HCT116 (cell line): ENCODE data around the gene CHEK1. TPM values are rescaled to one million over a fixed set of nuclear protein-coding genes. Genes with fewer than 3 reads are reported as not detected.

Experiments
- ATAC-seq: fragments of 200-7000 bp; cut with Tn5 transposase; 2 replicates; pipeline ENCODE4 v1.9.1; 2020; ENCODE audit warnings: mild to moderate bottlenecking, moderate library complexity
- BruUV-seq: library from RNA; stranded (reverse); fragments of 400-500 nt; replicated peaks from 2 replicates; lab custom pipeline; 2021; lab: Mats Ljungman, UMichigan
- CTCF ChIA-PET: fragments of 300-600 bp; sonication (Branson Sonifier 250); formaldehyde crosslinking; loops from one replicate; lab custom pipeline; 2021; ENCODE audit warnings: antibody characterized with exemption; lab: Charles Lee
- POLR2A ChIA-PET: fragments of 300-600, 350-600 bp; sonication (Branson Sonifier 250); formaldehyde crosslinking; loops from one replicate; lab custom pipeline; 2021; ENCODE audit warnings: antibody characterized with exemption; lab: Charles Lee
- RAD21 ChIA-PET, 2 experiments: fragments of 300-600 bp; sonication (Branson Sonifier 250); formaldehyde crosslinking; loops; one replicate each; lab custom pipeline; 2023; ENCODE audit warnings: low total read pairs in 2 of 2; ENCODE audit not compliant: uncharacterized antibody in 2 of 2, unreplicated experiment in 2 of 2, low non-redundant PET in 1 of 2; lab: Charles Lee
- DNase-seq: peaks from one replicate; pipeline ENCODE4 v3.0.0-alpha.2; 2010; ENCODE audit warnings: low read depth, low spot score
- H2AFZ ChIP-seq: fragments of 200-600 bp; shearing (Covaris generic), sonication (generic); 2 replicates; pipeline ENCODE4 v1.6.1; 2017; ENCODE audit warnings: low read depth, mixed run types, mixed read lengths, antibody characterized with exemption, low read length; ENCODE audit not compliant: poor library complexity, severe bottlenecking
- H3K27ac ChIP-seq: 2 replicates; pipeline ENCODE4 v1.5.1; 2012; ENCODE audit warnings: low read depth, low read length
- H3K27me3 ChIP-seq: fragments of 200-600 bp; sonication (generic); 2 replicates; pipeline ENCODE4 v1.6.1; 2016; ENCODE audit warnings: mixed run types, low read length, mixed read lengths; ENCODE audit not compliant: insufficient read depth
- H3K36me3 ChIP-seq, 2 experiments: fragments of 200-500 bp in 1 of 2; fragments of 200-600 bp in 1 of 2; sonication (Bioruptor generic) in 1 of 2; sonication (generic) in 1 of 2; 2 replicates each; pipeline versions ENCODE4 v1.5.1 to v1.6.1; 2014 to 2016; ENCODE audit warnings: low read length in 2 of 2, inconsistent platforms in 1 of 2, mixed read lengths in 1 of 2, mixed run types in 1 of 2; ENCODE audit not compliant: insufficient read depth in 2 of 2, control insufficient read depth in 1 of 2
- H3K4me1 ChIP-seq, 2 experiments: fragments of 200-600 bp in 1 of 2; sonication (generic) in 1 of 2; 2 replicates each; pipeline versions ENCODE4 v1.5.1 to v1.6.1; 2012 to 2017; ENCODE audit warnings: low read length in 2 of 2, inconsistent platforms in 1 of 2, mild to moderate bottlenecking in 1 of 2, mixed read lengths in 1 of 2, mixed run types in 1 of 2, moderate library complexity in 1 of 2; ENCODE audit not compliant: insufficient read depth in 2 of 2, control insufficient read depth in 1 of 2
- H3K4me2 ChIP-seq: fragments of 200-600 bp; sonication (generic); 2 replicates; pipeline ENCODE4 v1.6.1; 2017; ENCODE audit warnings: mixed run types, low read length, mixed read lengths
- H3K4me3 ChIP-seq, 2 experiments: fragments of 200-600 bp in 1 of 2; sonication (generic) in 1 of 2; replicated peaks in 1 of 2; 2 replicates each; pipeline ENCODE4 v1.5.1; 2011 to 2016; ENCODE audit warnings: low read length in 2 of 2, control low read depth in 1 of 2, low read depth in 1 of 2, mild to moderate bottlenecking in 1 of 2, mixed read lengths in 1 of 2, mixed run types in 1 of 2
- H3K79me2 ChIP-seq: fragments of 200-600 bp; sonication (generic); 2 replicates; pipeline ENCODE4 v1.6.1; 2017; ENCODE audit warnings: mild to moderate bottlenecking, mixed run types, low read length, moderate library complexity, mixed read lengths; ENCODE audit not compliant: insufficient read depth
- H3K9ac ChIP-seq: fragments of 200-600 bp; sonication (generic); 2 replicates; pipeline ENCODE4 v1.6.1; 2016; ENCODE audit warnings: low read length, mixed read lengths
- H3K9me2 ChIP-seq: fragments of 200-600 bp; sonication (generic), shearing (Covaris generic); 2 replicates; pipeline ENCODE4 v1.6.1; 2017; ENCODE audit warnings: mixed run types, mild to moderate bottlenecking, moderate library complexity; ENCODE audit not compliant: insufficient read depth
- H3K9me3 ChIP-seq, 2 experiments: fragments of 200-500 bp in 1 of 2; fragments of 200-600 bp in 1 of 2; sonication (Bioruptor generic) in 1 of 2; sonication (generic) in 1 of 2; 2 replicates each; pipeline ENCODE4 v1.6.1; 2014 to 2017; ENCODE audit warnings: low read length in 2 of 2, mixed read lengths in 2 of 2, inconsistent platforms in 1 of 2, low read depth in 1 of 2, mild to moderate bottlenecking in 1 of 2, mixed run types in 1 of 2, moderate library complexity in 1 of 2; ENCODE audit not compliant: control insufficient read depth in 1 of 2, insufficient read depth in 1 of 2
- H4K20me1 ChIP-seq: fragments of 200-600 bp; sonication (generic), shearing (Covaris generic); 2 replicates; pipeline ENCODE4 v1.6.1; 2017; ENCODE audit warnings: mixed run types, mild to moderate bottlenecking, moderate library complexity; ENCODE audit not compliant: insufficient read depth
- CBX3 ChIP-seq: IDR thresholded peaks from 2 replicates; pipeline ENCODE4 v1.6.1; 2012; ENCODE audit warnings: low read depth
- CEBPB ChIP-seq: IDR thresholded peaks from 2 replicates; pipeline ENCODE4 v1.6.1; 2012; ENCODE audit warnings: low read depth
- EGR1 ChIP-seq: IDR thresholded peaks from 2 replicates; pipeline ENCODE4 v1.6.1; 2012; ENCODE audit warnings: low read depth
- ELF1 ChIP-seq: IDR thresholded peaks from 2 replicates; pipeline ENCODE4 v1.6.1; 2012; ENCODE audit warnings: low read depth, borderline replicate concordance
- EZH2 ChIP-seq: fragments of 200-600 bp; sonication (generic); IDR thresholded peaks from 2 replicates; pipeline ENCODE4 v1.6.1; 2017; ENCODE audit warnings: antibody characterized with exemption, mixed run types
- EZH2phosphoT487 ChIP-seq: fragments of 200-600 bp; IDR thresholded peaks from 2 replicates; pipeline ENCODE4 v1.6.1; 2018; ENCODE audit warnings: antibody characterized with exemption, borderline replicate concordance
- FOSL1 ChIP-seq: IDR thresholded peaks from 2 replicates; pipeline ENCODE4 v1.6.1; 2012; ENCODE audit warnings: low read depth
- JUND ChIP-seq: IDR thresholded peaks from 2 replicates; pipeline ENCODE4 v1.6.1; 2012
- POLR2A ChIP-seq: IDR thresholded peaks from 2 replicates; pipeline ENCODE4 v1.7.0; 2011; ENCODE audit warnings: borderline replicate concordance; ENCODE audit not compliant: insufficient read depth, insufficient read length; ENCODE audit errors: extremely low read depth
- POLR2AphosphoS5 ChIP-seq: IDR thresholded peaks from 2 replicates; pipeline ENCODE4 v1.6.1; 2011; ENCODE audit warnings: mild to moderate bottlenecking, low read depth, low read length, moderate library complexity
- REST ChIP-seq: IDR thresholded peaks from 2 replicates; pipeline ENCODE4 v1.6.1; 2012; ENCODE audit warnings: low read depth
- SIN3A ChIP-seq: IDR thresholded peaks from 2 replicates; pipeline ENCODE4 v1.6.1; 2012; ENCODE audit warnings: low read depth
- SP1 ChIP-seq: IDR thresholded peaks from 2 replicates; pipeline ENCODE4 v1.6.1; 2012; ENCODE audit warnings: low read depth
- SRF ChIP-seq: IDR thresholded peaks from 2 replicates; pipeline ENCODE4 v1.6.1; 2012; ENCODE audit warnings: low read depth
- TCF7L2 ChIP-seq: IDR thresholded peaks from 2 replicates; pipeline ENCODE4 v1.7.0; 2011; ENCODE audit warnings: borderline replicate concordance, inconsistent platforms; ENCODE audit not compliant: insufficient read depth, insufficient read length; ENCODE audit errors: extremely low read depth
- YY1 ChIP-seq: IDR thresholded peaks from 2 replicates; pipeline ENCODE4 v1.6.1; 2011; ENCODE audit warnings: low read length, low read depth, moderate library complexity, mild to moderate bottlenecking; ENCODE audit not compliant: insufficient replicate concordance; ENCODE audit errors: extremely low read depth
- ZBTB33 ChIP-seq: IDR thresholded peaks from 2 replicates; pipeline ENCODE4 v1.6.1; 2011; ENCODE audit warnings: mild to moderate bottlenecking, low read length, moderate library complexity; ENCODE audit not compliant: insufficient replicate concordance; ENCODE audit errors: extremely low read depth
- ZFX ChIP-seq: fragments of 450-650 bp; IDR thresholded peaks from 2 replicates; pipeline ENCODE4 v1.6.1; 2017
- ZNF274 ChIP-seq: fragments of 200-500 bp; sonication (Bioruptor generic); IDR thresholded peaks from 2 replicates; pipeline ENCODE4 v1.6.1; 2014; ENCODE audit warnings: mild to moderate bottlenecking, low read depth, low read length, inconsistent platforms
- intact Hi-C: fragments of 100-400 bp; cut with micrococcal nuclease; formaldehyde crosslinking; loops from 2 replicates; pipeline ENCODE4 v1.10.0; 2022
- total RNA-seq: library from RNA; stranded (reverse); gene quantifications from one replicate; pipeline ENCODE4 v1.2.1, GENCODE V29; 2021; ENCODE audit not compliant: unreplicated experiment
- TF ChIP-seq, protein P1 (sequence below): IDR thresholded peaks from 2 replicates; pipeline ENCODE4 v1.6.1; 2012

The CHEK1 gene
- total RNA-seq, 1 experiment from 2014 or later: 69.3 TPM

GRCh38 chr11:125618383-125618782 lies 6.6 kb upstream of the CHEK1 start:
- DNase-seq: no peak
- Histone ChIP-seq H3K9me2 (no peaks in the 10 kb centered on the region), H2AFZ (no peak overlapping the region), H3K79me2 (no peaks in the 10 kb centered on the region), H3K27ac (no peak overlapping the region), H3K4me3 (no peak overlapping the region), H4K20me1 (no peaks in the 10 kb centered on the region), H3K9me3 (no peaks in the 10 kb centered on the region), H3K9ac (no peak overlapping the region), H3K36me3 (peaks cover 45 to 55% of the 10 kb centered on the region in 2 experiments), H3K4me2 (no peak overlapping the region), H3K27me3 (no peaks in the 10 kb centered on the region), H3K4me1 (no peaks in the 10 kb centered on the region)
- intact Hi-C loops: no loop called here
- ChIA-PET CTCF (no interaction called here), RAD21 (no interaction called here), POLR2A (no interaction called here)
- no peak for ATAC-seq
- BruUV-seq: no TSS peak
- no peak for TF ChIP-seq EZH2phosphoT487
- TF ChIP-seq ZBTB33: no peak
- TF ChIP-seq YY1: no peak
- TF ChIP-seq SIN3A: no peak
- TF ChIP-seq POLR2A: no peak
- TF ChIP-seq ZFX: no peak
- no peak for TF ChIP-seq REST
- TF ChIP-seq EGR1: no peak
- no peak for TF ChIP-seq JUND
- TF ChIP-seq, protein P1, sequence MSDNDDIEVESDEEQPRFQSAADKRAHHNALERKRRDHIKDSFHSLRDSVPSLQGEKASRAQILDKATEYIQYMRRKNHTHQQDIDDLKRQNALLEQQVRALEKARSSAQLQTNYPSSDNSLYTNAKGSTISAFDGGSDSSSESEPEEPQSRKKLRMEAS: no peak
- no peak for TF ChIP-seq FOSL1
- no peak for TF ChIP-seq SRF
- no peak for TF ChIP-seq EZH2
- TF ChIP-seq TCF7L2: no peak
- TF ChIP-seq CEBPB: no peak
- TF ChIP-seq ZNF274: no peak
- TF ChIP-seq POLR2AphosphoS5: no peak
- no peak for TF ChIP-seq CBX3
- no peak for TF ChIP-seq SP1
- TF ChIP-seq ELF1: no peak
